HG02852 (cell line): Measurements from ENCODE around the gene ASCL2.

ENCODE experiments used
- ATAC-seq: cut with Tn5 transposase; IDR thresholded peaks from one replicate; pipeline ENCODE4 v1.9.1; 2021; ENCODE audit warnings: mild to moderate bottlenecking, moderate library complexity; ENCODE audit not compliant: unreplicated experiment

The ASCL2 gene

DNA sequence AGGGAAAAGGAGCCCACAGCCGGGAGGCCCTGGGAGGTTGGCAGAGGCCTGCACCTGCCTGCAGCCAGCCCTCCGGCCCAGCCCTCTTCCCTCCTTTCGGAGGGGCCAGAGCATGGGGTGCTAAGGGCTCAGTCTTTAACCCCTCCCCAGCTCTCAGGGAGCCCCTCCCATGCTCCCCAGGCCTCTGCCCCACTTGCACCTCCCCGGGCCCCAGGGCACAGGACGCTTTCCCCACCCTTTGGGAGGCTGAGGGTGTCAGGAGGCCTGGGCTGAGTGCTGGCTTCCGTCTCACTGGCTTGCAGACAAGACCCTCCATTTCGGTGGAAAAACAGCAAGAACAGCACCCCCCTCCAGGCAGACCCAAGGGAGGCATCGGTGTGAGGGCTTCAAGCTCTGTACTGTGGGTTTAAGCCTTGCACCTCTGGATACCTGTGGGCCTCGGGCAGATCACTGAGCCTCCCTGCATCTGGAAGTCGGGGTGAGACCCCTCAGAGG is 7.3 kb downstream of the ASCL2 start:
- no peak for ATAC-seq

DNA sequence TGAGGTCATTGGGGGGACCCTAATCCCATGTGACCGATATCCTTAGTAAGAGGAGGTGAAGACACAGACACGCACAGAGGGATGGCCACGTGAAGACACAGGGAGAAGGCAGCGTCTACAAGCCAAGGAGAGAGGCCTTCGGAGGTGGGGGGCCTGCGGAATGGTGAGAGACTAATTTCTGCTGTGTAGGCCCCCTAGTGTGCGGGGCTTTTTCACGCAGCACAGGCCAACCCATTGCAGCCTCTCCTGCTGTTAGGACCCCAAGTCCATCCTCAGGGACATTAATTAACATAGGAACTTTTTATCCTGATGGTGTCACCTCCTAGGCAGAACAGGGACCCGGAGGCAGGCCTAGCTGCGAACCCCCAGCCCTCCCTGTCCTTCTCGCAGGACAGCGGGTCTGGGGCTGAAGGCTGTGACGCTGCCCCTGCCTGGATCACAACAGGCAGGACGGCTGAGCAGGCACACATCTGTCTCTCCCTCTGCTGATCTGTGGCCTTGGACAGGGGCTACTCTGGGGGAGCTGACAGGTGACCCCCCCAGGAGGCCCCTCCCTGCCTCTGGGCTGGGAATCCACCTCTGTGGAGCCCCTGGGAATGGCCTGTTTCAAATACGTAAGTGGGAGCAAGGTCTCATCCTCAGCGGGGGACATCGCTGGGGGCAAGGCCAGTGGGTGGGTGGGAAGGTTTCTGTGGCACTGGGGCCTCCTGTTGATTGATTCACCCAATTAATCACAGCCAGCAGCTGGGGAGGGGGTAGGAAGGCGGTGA is 7.9 kb downstream of the ASCL2 start:
- no peak for ATAC-seq

DNA sequence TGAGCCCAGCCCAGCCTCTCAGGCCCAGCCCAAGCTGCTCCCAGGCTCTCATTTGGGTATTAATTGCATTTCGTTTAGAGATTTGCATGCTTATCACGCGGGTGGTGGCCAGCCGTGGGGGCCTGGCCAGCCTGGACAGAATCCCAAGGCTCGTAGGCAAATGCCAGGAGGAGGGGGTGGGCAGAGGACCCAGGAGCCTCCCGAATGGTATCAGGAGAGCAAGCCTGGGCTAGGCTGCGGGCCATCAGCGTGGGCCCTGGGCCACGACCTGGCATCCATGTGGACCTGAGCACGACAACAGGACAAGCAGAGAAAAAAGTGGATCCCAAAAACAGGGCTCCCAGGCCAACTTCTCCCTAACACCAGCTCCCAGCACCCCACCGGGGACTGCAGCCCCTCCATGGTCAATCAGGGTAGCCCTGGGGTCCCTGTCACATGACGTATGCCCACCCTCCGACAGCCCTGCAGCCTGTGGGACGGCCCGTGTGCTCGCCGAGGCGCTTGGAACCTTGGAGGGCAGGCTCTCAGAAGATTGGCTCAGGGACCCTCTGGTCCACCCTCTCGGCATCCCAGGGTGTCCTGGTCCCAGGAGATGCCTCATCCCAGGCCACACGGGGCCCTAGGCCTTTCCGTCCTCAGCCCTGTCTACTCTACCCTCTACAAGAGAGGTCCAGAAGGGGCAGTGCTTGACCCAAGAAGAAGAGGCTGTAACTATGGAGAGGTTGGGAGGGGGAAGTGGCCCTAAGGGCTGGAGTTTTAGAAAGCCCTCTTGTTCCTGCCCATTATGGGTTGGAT is 8.8 kb downstream of the ASCL2 start:
- ATAC-seq, result no peak

DNA sequence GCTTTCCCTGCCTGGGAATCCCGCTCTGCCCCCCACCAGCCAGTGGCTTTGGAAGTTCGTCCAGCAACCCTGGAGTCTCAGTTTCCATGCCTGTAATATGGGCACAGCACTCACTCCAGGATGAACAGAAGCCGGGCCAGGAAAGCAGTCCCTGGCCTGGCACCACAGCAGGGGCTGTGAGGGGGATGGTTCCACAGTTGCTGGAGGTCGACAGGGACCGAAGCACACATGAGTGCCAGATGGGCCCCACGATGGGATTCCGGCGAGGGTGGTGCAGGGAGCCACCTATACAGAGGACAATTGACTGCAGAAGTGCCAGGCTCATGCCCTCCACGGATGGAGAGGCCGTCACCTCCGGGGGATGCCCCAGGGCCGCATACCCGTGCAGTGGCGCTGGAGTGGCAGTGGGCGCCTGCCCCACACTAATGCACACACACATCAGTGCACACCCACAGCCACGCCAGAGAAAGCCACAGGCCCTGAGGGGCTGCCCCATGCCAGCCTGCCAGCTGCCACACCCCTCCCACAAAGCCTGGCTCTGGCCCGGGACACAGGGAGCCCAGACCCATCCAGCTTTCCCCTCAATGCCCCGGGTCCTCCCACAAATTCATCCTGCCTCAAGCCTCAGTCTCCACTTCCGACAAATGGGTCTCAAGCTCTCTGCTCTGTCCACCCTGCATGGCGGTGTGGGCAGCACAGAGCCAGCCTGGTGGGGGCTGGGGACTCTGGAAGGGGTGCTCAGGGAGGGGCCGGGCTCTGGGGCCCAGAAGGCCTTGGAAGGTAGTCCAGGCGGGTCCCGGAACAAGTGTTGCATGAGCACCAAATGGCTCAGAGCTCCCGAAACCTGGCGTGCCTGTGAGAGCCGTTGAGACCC is 9.7 kb downstream of the ASCL2 start:
- ATAC-seq, result no peak

DNA sequence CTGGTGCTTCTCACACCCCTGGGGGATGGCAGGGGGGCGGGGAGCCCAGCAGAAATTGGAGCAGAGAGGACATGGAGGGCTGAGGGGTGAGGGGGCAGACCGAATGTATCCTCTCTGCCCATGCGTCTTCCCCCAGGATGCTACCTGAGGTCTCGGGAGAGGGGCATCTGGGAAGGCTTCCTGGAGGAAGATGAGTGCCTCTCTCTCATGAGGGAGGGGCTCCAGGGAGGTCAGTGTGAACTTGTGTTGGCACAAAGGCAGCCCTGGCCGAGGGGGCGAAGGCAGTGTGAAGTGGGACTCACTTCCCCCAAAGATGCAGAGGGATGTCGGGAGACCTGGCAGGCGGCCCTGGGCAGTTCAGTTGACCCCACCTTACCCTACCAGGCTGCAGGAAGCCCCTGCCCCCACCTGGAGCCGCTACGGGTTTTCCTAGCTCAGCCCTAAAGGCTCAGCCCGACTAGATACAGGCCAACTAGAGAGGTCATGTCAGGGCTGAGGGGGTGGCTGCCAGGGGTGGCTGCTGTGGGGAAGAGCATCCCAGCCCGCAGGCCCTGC is 10.4 kb downstream of the ASCL2 start:
- no peak for ATAC-seq

DNA sequence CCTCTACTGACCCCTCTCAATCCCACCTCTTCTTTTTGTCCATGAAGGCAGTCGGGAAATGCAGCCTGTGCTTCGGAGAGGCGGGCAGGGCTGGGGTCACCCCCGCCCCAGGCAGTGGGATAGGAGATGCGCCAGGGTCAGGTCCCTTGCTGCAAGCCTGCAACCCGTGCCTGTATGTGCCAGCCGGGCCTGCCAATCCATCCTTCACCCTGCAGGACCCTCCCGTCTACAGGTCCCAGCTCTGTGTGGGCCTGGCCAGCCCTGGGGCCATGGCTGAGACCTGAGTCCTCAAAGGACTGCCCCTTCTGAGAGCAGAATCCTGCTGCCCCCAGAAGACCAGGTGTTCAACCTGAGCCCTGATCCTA is 10.9 kb downstream of the ASCL2 start:
- no peak for ATAC-seq

DNA sequence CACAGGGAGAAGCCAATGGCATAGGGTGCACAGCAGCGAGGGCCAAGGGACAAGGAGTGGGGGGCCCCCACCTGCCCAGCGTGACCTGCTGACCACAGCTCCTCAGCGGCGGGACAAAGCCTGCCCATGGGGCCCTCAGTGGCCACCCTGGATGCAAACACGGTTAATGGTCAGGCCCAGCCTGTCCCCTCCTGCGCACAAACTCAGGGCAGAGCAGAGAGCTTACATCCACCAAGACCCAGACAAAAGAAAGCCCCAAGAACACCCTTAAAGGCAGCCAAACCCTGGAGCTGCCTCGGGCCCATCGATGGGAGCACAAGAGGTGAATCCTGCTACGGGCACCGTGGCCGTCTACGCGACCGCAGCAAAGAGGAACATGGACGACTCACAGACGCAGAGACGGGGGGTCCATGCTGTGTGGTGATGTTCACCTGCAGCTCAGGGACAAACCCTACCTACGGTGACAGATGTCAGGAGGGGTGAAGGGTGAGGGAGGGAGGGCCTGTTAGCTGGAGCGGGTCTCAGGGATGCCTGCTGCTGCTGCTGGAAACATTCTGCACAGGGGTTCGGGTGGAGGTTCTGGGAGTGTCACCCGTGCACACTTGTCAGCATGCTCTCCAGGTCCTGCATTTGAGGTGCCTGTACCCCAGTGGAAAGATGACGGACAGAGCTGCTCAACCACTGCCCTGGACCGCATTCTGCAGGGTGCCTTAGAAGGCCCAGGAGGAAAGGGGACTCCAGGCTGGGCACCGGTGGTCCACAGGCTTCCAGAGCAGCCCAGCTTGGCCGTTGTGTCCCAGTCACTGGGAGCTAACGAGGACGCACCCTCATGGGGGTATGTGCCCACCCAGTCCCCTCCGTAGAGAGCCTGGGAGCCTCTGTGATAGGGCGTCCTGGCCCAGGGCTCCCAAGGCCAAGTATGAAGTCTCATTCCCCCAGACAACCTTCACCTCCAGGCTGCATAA is 11.6 kb downstream of the ASCL2 start:
- no peak for ATAC-seq

DNA sequence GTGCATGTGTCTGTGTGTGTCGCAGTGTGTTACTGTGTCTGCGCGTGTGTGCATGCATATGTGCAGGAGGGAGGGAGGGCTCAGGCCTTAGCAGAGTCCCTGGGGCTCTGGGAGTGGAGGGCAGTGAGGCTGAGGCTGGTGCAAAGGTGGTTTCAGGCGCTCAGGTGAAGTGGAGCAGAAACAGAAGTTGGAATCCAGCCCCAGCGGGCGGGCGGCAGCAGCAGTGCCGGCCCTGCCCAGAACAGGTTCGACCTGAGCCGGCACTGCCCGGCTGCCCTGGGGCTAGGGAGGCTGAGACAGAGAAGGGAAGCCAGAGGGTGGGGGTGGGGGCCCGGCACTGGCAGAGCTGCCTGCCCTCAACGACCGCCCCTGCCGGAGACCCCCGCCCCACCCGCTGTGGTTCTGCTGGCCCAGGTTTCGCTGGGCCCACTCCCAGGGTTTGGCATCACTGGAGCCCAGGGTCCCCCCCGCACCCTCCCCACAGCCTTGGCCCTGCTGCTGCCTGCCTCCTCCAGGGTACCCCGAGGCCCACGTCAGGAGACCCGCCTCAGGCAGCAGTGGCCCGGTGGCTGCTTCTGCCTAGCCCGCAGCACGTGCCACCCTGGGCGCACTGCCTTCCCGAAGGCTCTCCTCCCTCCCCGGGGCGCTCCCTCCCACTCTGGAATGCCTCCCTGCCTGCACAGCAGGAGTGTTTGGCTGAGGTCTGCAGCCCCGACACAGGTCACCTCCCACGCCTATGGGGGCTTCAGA is 13.3 kb downstream of the ASCL2 start:
- ATAC-seq, result no peak

DNA sequence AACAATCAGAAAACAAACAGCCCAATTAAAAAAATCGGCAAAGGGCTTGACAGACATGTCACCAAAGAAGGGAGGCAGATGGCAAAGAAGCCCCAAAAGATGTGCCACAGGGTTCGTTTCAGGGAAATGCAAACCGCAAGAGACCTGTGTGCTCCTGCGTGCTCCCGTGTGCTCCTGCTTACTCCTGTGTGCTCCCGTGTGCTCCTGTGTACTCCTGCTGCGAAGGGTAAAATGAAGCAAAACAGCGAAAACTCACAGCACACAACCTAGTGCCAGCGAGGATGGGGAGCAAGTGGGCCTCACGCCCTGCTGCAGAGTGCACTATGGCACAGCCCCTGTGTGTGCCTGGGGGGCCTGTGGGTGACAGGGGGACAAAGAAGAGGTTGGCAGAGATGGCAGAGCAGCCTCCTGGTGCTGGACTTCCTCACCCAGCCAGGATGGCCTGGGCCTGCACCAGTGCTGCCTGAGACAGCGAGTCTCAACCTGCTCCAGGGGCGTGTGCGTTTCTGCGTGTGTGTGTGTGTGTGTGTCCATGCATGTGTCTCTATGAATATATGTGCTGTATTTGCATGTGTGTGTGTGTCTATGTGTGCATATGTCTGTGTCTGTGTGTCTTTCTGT is 14.0 kb downstream of the ASCL2 start:
- ATAC-seq, result no peak

DNA sequence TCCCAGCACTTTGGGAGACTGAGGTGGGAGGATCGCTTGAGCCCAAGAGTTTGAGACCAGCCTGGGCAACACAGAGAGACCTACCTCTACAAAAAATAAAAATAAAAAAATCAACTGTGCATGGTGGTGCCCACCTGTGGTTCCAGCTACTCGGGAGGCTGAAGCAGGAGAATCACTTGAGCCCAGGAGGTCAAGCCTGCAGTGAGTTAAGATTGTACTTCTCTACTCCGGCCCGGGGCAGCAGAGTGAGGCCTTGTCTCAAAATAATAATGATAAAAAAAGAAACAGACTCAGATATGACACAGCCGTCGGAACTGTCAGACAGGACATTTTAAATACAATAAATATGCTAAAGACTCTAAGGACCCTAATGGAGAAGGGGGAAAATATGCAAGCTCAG is 18.4 kb downstream of the ASCL2 start:
- no peak for ATAC-seq

DNA sequence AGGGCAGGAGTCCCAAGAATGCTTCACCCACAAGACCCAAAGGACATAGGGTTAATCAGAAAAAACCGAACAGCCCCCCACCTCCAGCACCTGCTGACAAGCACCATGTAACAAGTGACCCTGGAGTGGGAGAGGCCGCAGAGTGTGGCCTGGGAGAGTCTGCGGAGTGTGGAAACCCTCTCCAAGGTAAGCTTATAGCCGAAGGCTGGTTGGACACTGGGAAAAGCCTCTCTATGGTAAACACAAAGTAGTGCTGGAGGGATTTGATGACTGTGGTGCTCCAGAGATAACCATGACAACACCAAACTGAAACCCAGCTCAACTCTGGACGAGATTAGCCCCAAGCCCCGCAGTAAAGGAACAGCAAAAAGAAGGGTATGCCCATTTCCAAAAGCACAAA is 19.2 kb downstream of the ASCL2 start:
- no peak for ATAC-seq

DNA sequence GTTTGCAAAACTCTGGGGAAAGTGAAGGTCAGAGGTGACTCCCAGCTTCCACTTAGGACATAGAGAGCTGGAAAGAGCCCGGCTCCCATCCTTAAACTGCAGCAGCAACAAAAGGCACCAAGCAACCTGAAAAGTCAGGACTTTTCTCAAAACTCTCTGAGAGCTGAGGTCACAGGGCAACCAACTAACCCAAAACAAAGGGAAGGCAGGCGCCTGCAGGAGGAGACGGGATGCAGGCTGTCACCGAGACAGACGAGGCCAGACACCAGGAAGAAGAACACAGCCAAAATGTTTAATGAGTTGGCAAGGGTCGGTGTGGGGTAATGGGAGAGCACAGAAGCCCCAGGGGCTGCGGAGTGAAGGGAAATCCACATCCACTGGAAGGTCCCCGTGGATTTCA is 19.9 kb downstream of the ASCL2 start:
- no peak for ATAC-seq

DNA sequence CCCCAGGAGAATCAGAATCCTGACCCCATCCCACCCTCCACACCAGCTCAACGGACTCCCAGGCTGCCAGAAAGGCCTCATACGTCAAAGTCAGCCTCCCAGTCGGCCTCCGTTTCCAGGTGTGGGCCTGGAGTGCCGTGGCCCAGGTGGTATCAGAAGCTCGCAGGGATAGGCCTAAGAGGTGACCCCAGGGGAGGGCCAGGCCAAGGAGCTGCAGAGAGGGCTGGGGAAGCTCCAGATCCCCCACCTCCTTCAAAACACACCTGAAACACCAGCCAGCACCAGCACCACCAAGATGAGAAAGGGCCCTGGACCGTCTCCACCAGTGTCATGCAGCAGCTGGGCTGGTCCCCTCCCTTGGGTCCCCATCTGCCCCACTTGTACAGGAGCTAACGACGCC is 20.3 kb downstream of the ASCL2 start:
- ATAC-seq, result no peak

DNA sequence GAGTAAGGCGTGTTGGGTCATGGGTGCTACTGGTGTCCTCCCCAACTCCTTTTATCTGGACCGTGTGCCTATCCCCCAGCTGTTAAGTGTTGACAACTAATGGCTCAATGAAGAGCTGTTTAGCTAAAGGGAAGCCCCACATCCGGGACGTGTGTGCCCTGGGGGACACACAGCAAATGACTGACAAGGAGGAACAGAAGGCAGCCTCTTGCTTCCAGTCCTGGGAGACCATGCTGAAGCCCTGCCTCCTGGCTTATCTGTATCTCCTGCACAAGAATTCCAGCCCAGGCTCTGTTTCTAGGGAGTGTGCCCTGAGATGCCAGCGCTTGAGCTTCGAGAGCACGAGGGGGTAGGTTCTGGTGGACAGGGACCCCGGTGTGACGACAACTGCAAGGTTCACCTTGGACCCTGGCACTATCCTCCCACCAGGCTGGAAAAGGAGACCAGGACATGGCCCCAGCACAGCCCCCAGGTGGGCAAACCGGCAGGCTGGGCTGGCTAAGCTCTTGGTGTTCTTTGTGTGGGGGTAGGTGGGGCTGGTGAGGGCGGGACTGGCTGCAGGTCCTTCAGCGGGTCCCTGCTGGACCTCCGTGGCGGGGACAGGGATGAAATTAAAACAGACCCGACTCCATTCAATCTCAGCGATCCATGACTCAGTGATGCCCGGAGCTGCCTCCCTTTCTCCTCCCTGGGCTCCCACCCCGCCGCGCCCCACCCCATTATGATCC is 21.0 kb downstream of the ASCL2 start:
- ATAC-seq, result no peak

DNA sequence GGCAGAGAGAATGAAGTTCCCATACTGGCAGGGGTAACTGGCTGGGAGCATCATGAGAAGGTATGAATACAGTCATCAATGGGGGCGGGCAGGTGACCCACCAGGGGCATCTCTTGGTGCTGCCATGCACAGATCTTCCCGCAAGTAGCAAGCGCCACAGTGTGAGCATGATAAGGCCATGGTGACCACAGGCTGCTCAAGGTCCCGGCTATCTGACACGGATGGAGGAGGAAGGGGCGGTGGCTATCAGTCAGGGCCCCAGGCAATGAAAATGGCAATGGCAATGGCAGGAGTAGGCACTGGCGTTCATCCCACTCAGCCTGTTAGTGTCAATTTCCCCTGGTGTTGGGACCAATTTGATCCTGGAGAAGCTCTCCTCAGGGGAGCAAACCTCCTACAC is 21.6 kb downstream of the ASCL2 start:
- ATAC-seq, result no peak

DNA sequence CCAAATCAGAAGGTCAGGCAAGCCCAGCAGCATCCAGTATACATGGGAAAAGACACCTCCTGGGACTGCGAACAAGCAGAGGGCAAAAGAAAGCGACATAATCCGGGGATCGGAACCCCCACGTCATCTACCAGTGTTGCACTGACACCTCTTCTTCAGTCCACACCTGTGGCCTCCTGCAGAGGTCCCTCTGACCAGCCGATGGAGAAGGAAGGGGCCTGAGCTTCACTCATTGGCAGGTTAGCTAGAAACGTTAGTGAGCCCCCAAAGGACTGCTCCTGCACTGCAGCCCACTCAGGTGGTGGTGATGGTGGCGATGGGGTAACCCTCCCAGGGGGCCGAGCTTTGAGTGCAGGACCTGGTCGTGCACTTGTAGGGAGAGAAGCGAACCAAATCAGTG is 22.1 kb downstream of the ASCL2 start:
- no peak for ATAC-seq

DNA sequence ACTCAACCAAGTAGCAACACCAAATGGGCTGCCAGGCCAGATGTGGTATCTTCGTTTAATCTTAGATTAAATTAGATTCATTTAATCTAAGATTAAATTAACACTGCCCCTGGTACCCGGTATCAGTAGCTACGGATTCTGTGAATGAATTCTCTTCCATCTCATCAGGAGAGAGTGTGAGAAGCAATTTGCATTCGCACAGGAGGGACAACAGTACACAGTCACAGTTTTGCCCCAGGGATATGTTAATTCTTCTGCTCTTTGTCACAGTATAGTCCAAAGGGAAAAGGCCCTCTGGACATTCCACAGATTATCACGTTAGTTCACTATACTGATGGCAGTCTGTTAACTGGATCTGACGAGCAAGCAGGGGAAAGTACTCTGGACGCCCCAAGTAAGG is 22.9 kb downstream of the ASCL2 start:
- no peak for ATAC-seq

DNA sequence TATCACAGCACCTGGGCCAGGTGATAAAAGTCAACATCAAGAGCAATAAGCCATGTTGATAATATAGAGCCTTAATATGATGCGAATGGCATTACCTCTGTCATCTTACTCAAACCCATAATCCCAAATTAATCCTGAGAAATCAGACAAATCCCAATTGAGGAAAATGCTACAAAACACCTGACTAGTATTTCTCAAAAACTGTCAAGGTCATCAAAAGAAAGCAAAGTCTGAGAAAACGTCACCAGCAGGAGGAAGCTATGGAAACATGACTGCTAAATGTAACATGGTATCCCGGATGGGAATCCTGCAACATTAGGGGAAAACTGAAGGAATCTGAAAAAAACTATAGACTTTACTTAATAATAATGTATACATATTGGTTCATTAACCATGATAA is 29.6 kb downstream of the ASCL2 start:
- no peak for ATAC-seq
